Endothelial cell of umbilical vein (primary cell): ENCODE results near the gene NARS2. TPM values are rescaled to one million over a fixed set of nuclear protein-coding genes. Genes with fewer than 3 reads are reported as not detected.
"Not testable (repeated sequence)": the region's sequence is repeated elsewhere in the genome, so short reads cannot be mapped to it uniquely, and the experiment has no call there.

ENCODE experiments used
- BruUV-seq: library from RNA; stranded (reverse); fragments of 400-500 nt; replicated peaks from 2 replicates; lab custom pipeline; 2021; lab: Mats Ljungman, UMichigan
- CTCF ChIA-PET: fragments of 300-600, 350-600 bp; sonication (Branson Sonifier 250); formaldehyde crosslinking; loops from one replicate; lab custom pipeline; 2021; ENCODE audit warnings: antibody characterized with exemption, inconsistent platforms; lab: Charles Lee
- POLR2A ChIA-PET: fragments of 300-600, 350-600 bp; sonication (Branson Sonifier 250); formaldehyde crosslinking; loops from one replicate; lab custom pipeline; 2021; ENCODE audit warnings: antibody characterized with exemption, inconsistent platforms; lab: Charles Lee
- DNase-seq: peaks from one replicate; pipeline ENCODE4 v3.0.0-alpha.2; 2011; ENCODE audit warnings: low read depth, low spot score
- FAIRE-seq: peaks from 2 replicates; lab custom pipeline; 2011; peaks lifted over from hg19 to GRCh38; lab: Jason Lieb, UNC
- H2AFZ ChIP-seq: 2 replicates; pipeline ENCODE4 v1.6.0; 2012; ENCODE audit warnings: low read depth, low read length, control low read depth, inconsistent platforms
- H3K27ac ChIP-seq: 2 replicates; pipeline ENCODE4 v1.5.1; 2011; ENCODE audit warnings: low read depth, mild to moderate bottlenecking, control low read depth, low read length, moderate library complexity; ENCODE audit not compliant: insufficient read depth
- H3K27me3 ChIP-seq, 2 experiments: 2 replicates each; pipeline versions ENCODE4 v1.6.0 to v1.6.1; 2011; ENCODE audit warnings: low read length in 2 of 2, mixed read lengths in 1 of 2; ENCODE audit not compliant: control insufficient read depth in 2 of 2, insufficient read depth in 2 of 2
- H3K36me3 ChIP-seq, 2 experiments: 2 replicates in 1 of 2; 3 replicates in 1 of 2; pipeline ENCODE4 v1.5.1; 2011; ENCODE audit warnings: low read length in 2 of 2, mild to moderate bottlenecking in 1 of 2, moderate library complexity in 1 of 2; ENCODE audit not compliant: control insufficient read depth in 2 of 2, insufficient read depth in 2 of 2; ENCODE audit errors: extremely low read depth in 1 of 2
- H3K4me1 ChIP-seq: 3 replicates; pipeline ENCODE4 v1.5.1; 2011; ENCODE audit warnings: mild to moderate bottlenecking, low read length; ENCODE audit not compliant: control insufficient read depth, insufficient read depth; ENCODE audit errors: extremely low read depth
- H3K4me2 ChIP-seq: 2 replicates; pipeline ENCODE4 v1.6.1; 2011; ENCODE audit warnings: low read length, control low read depth, mixed read lengths; ENCODE audit not compliant: insufficient read depth
- H3K4me3 ChIP-seq, 3 experiments: fragments of 200-600 bp in 1 of 3; sonication (generic), shearing (Covaris generic) in 1 of 3; replicated peaks in 1 of 3; 2 replicates each; pipeline ENCODE4 v1.5.1; 2011 to 2016; ENCODE audit warnings: control low read depth in 3 of 3, low read length in 3 of 3, mild to moderate bottlenecking in 2 of 3, inconsistent platforms in 1 of 3, low read depth in 1 of 3, moderate library complexity in 1 of 3; ENCODE audit not compliant: insufficient read depth in 1 of 3
- H3K79me2 ChIP-seq: 2 replicates; pipeline ENCODE4 v1.6.0; 2012; ENCODE audit warnings: low read length, inconsistent platforms; ENCODE audit not compliant: control insufficient read depth, insufficient read depth
- H3K9ac ChIP-seq: replicated peaks from 2 replicates; pipeline ENCODE3; 2011; ENCODE audit warnings: low read length, control low read depth; ENCODE audit not compliant: insufficient read depth; ENCODE audit errors: extremely low read depth
- H3K9me1 ChIP-seq: replicated peaks from 3 replicates; pipeline ENCODE4 v1.6.0; 2011; ENCODE audit warnings: mild to moderate bottlenecking, low read length; ENCODE audit not compliant: control insufficient read depth, insufficient read depth; ENCODE audit errors: extremely low read depth
- H3K9me3 ChIP-seq: replicated peaks from 2 replicates; pipeline ENCODE4 v1.5.1; 2012; ENCODE audit warnings: low read length, inconsistent platforms; ENCODE audit not compliant: control insufficient read depth, insufficient read depth
- H4K20me1 ChIP-seq: replicated peaks from 2 replicates; pipeline ENCODE3; 2011; ENCODE audit warnings: mild to moderate bottlenecking, low read length; ENCODE audit not compliant: control insufficient read depth, insufficient read depth; ENCODE audit errors: extremely low read depth
- EZH2 ChIP-seq: IDR thresholded peaks from 2 replicates; pipeline ENCODE4 v1.6.1; 2012; ENCODE audit warnings: borderline replicate concordance, low read depth, mild to moderate bottlenecking, moderate library complexity, low read length, inconsistent platforms; ENCODE audit not compliant: severe bottlenecking
- FOS ChIP-seq: IDR thresholded peaks from 2 replicates; pipeline ENCODE4 v1.6.1; 2011; ENCODE audit warnings: mild to moderate bottlenecking, low read length, moderate library complexity, borderline replicate concordance; ENCODE audit not compliant: insufficient read depth
- GATA2 ChIP-seq: IDR thresholded peaks from 2 replicates; pipeline ENCODE4 v1.7.0; 2011; ENCODE audit warnings: low read depth, mild to moderate bottlenecking, moderate library complexity, mixed read lengths, low read length; ENCODE audit not compliant: insufficient read length, insufficient read depth
- JUN ChIP-seq: IDR thresholded peaks from 2 replicates; pipeline ENCODE4 v1.6.1; 2011; ENCODE audit warnings: borderline replicate concordance, low read depth; ENCODE audit not compliant: insufficient read length, insufficient read depth
- MAX ChIP-seq: IDR thresholded peaks from 2 replicates; pipeline ENCODE4 v1.6.1; 2011; ENCODE audit not compliant: insufficient read depth, insufficient read length
- MYC ChIP-seq: IDR thresholded peaks from one replicate; pipeline ENCODE4 v1.6.1; 2011; ENCODE audit warnings: mild to moderate bottlenecking, low read depth, low read length
- POLR2A ChIP-seq: IDR thresholded peaks from 2 replicates; pipeline ENCODE4 v1.6.1; 2012; ENCODE audit warnings: low read depth, mild to moderate bottlenecking, control low read depth, low read length
- POLR2AphosphoS5 ChIP-seq: IDR thresholded peaks from 2 replicates; pipeline ENCODE4 v1.6.1; 2012; ENCODE audit warnings: low read depth, mild to moderate bottlenecking, control low read depth, low read length, moderate library complexity; ENCODE audit not compliant: insufficient read depth
- dilution Hi-C: fragments of 300-500 bp; cut with MboI; formaldehyde crosslinking; loops from one replicate; pipeline ENCODE4 v1.15.0; 2019; ENCODE audit warnings: low sequenced_read_pairs; ENCODE audit not compliant: extremely low pct_ligation_motif_present
- intact Hi-C: fragments of 100-400 bp; cut with micrococcal nuclease; formaldehyde crosslinking; loops from one replicate; pipeline ENCODE4 v1.10.0; 2022
- polyA plus RNA-seq, 4 experiments: library from polyadenylated mRNA; depleted of rRNA in 3 of 4; stranded (reverse) in 3 of 4; unstranded in 1 of 4; fragments of >200 nt; gene quantifications; 2 replicates each; pipeline versions ENCODE4 v1.2.1 to v1.2.3, GENCODE V29; 2011 to 2012; ENCODE audit warnings: missing spikeins in 1 of 4
- total RNA-seq: library from RNA; stranded (reverse); gene quantifications from 2 replicates; pipeline ENCODE4 v1.2.3, GENCODE V29; 2021
- TF ChIP-seq, protein P1 (sequence below), 2 donors: IDR thresholded peaks; 1 replicate in 1 of 2; 2 replicates in 1 of 2; pipeline ENCODE4 v1.5.1; 2011; ENCODE audit warnings: low read length in 2 of 2, mild to moderate bottlenecking in 2 of 2, moderate library complexity in 2 of 2, control low read depth in 1 of 2, inconsistent platforms in 1 of 2, low read depth in 1 of 2; ENCODE audit not compliant: insufficient read depth in 1 of 2; ENCODE audit errors: extremely low read depth in 1 of 2

Gene NARS2
- total and polyA plus RNA-seq, 2 donors (not counting 3 experiments of a cell fraction or from before 2014, with no cell fraction given) = 6.9 to 16.7 TPM

DNA sequence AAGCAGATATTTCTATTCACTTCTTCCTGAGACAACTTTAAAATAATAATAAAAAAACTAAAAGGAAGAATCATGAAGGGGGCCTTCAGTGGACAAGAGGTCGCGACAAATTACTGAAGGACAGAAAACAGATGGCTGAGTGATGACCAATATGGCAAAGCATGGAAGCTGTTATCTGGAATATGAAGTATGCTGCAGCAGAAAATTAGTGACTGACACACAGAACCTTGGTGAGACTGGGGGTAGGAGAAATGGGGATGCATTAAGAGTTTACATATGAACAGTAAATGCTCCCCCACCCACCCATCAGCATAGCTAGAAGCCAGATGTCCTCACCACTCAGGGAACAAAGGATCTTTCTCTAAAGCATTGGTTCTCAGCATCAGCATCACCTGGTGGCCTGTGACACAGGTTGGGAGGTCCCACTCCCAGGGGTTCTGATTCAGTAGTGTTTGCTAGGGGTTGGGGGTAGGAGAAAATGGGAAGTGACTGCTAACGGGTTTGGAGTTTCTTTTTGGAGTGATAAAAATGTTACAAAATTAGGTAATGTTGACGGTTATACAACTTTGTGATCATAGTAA lies 59.7 kb downstream of the NARS2 start:
- H3K9ac ChIP-seq = no peak overlapping the region
- no peaks in the 10 kb centered on the region for H3K79me2 ChIP-seq
- CTCF ChIA-PET = interaction anchor here (0.9 kb wide), 1 partner anchor 15 kb away, joined by 3 read pairs; no protein-coding TSS in a partner anchor
- POLR2A ChIA-PET = no interaction called here
- H3K9me1 ChIP-seq = no peaks in the 10 kb centered on the region
- dilution Hi-C loops = no loop called here
- no peak overlapping the region for H3K4me2 ChIP-seq
- TF ChIP-seq MYC = no peak
- no peak for TF ChIP-seq JUN
- TF ChIP-seq GATA2 = no peak
- TF ChIP-seq POLR2AphosphoS5 = no peak
- no peak for TF ChIP-seq POLR2A
- TF ChIP-seq, protein P1, sequence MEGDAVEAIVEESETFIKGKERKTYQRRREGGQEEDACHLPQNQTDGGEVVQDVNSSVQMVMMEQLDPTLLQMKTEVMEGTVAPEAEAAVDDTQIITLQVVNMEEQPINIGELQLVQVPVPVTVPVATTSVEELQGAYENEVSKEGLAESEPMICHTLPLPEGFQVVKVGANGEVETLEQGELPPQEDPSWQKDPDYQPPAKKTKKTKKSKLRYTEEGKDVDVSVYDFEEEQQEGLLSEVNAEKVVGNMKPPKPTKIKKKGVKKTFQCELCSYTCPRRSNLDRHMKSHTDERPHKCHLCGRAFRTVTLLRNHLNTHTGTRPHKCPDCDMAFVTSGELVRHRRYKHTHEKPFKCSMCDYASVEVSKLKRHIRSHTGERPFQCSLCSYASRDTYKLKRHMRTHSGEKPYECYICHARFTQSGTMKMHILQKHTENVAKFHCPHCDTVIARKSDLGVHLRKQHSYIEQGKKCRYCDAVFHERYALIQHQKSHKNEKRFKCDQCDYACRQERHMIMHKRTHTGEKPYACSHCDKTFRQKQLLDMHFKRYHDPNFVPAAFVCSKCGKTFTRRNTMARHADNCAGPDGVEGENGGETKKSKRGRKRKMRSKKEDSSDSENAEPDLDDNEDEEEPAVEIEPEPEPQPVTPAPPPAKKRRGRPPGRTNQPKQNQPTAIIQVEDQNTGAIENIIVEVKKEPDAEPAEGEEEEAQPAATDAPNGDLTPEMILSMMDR (IDR thresholded peaks at IDR 0.05; ENCODE audit: extremely low read depth in 1 of 2, insufficient read depth in 1 of 2, low read depth in 1 of 2, low read length in 2 of 2) = no peak
- no peak for TF ChIP-seq FOS
- TF ChIP-seq MAX = no peak
- no peak for TF ChIP-seq EZH2
- H3K4me3 ChIP-seq = no peak overlapping the region
- intact Hi-C loops = no loop called here
- H4K20me1 ChIP-seq = no peaks in the 10 kb centered on the region
- H3K27me3 ChIP-seq = no peaks in the 10 kb centered on the region
- H3K4me1 ChIP-seq = peaks cover 8% of the 10 kb centered on the region
- H3K36me3 ChIP-seq = no peaks in the 10 kb centered on the region
- H3K27ac ChIP-seq = no peak overlapping the region
- BruUV-seq = no TSS peak
- DNase-seq (no peak), FAIRE-seq (no peak)
- no peak overlapping the region for H2AFZ ChIP-seq
- H3K9me3 ChIP-seq = no peaks in the 10 kb centered on the region

DNA sequence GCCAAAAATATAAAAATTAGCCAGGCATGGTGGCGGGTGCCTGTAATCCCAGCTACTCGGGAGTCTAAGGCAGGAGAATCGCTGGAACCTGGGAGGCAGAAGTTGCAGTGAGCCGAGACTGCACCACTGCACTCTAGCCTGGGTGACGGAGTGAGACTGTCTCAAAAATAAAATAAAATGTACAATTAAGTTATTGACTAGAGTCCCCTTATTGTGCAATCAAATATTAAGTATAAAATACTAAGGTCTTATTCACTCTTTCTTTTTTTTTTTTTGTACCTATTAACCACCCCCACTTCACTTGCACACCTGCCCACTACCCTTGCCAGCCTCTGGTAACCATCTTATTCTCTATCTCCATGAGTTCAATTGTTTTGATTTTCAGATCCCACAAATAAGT lies 61.6 kb downstream of the NARS2 start:
- H2AFZ ChIP-seq, H3K4me1 ChIP-seq, H3K79me2 ChIP-seq, dilution Hi-C loops, POLR2A ChIA-PET, DNase-seq, H3K9ac ChIP-seq, H3K27me3 ChIP-seq, H3K9me1 ChIP-seq, FAIRE-seq, H3K27ac ChIP-seq, H3K4me3 ChIP-seq, H3K4me2 ChIP-seq, H3K36me3 ChIP-seq, H3K9me3 ChIP-seq, H4K20me1 ChIP-seq, intact Hi-C loops, BruUV-seq: not testable (repeated sequence)
- CTCF ChIA-PET = interaction anchor here (1.2 kb wide), 1 partner anchor 9 kb away, joined by 4 read pairs; no protein-coding TSS in a partner anchor
